HCT116 (cell line): ENCODE data around the gene BACH1. TPM values are rescaled to one million over a fixed set of nuclear protein-coding genes. Genes with fewer than 3 reads are reported as not detected.

ENCODE experiments used
- ATAC-seq: fragments of 200-7000 bp; cut with Tn5 transposase; 2 replicates; pipeline ENCODE4 v1.9.1; 2020; ENCODE audit warnings: mild to moderate bottlenecking, moderate library complexity
- BruUV-seq: library from RNA; stranded (reverse); fragments of 400-500 nt; replicated peaks from 2 replicates; lab custom pipeline; 2021; lab: Mats Ljungman, UMichigan
- CTCF ChIA-PET: fragments of 300-600 bp; sonication (Branson Sonifier 250); formaldehyde crosslinking; loops from one replicate; lab custom pipeline; 2021; ENCODE audit warnings: antibody characterized with exemption; lab: Charles Lee
- POLR2A ChIA-PET: fragments of 300-600, 350-600 bp; sonication (Branson Sonifier 250); formaldehyde crosslinking; loops from one replicate; lab custom pipeline; 2021; ENCODE audit warnings: antibody characterized with exemption; lab: Charles Lee
- RAD21 ChIA-PET, 2 experiments: fragments of 300-600 bp; sonication (Branson Sonifier 250); formaldehyde crosslinking; loops; one replicate each; lab custom pipeline; 2023; ENCODE audit warnings: low total read pairs in 2 of 2; ENCODE audit not compliant: uncharacterized antibody in 2 of 2, unreplicated experiment in 2 of 2, low non-redundant PET in 1 of 2; lab: Charles Lee
- DNase-seq: peaks from one replicate; pipeline ENCODE4 v3.0.0-alpha.2; 2010; ENCODE audit warnings: low read depth, low spot score
- H2AFZ ChIP-seq: fragments of 200-600 bp; shearing (Covaris generic), sonication (generic); 2 replicates; pipeline ENCODE4 v1.6.1; 2017; ENCODE audit warnings: low read depth, mixed run types, mixed read lengths, antibody characterized with exemption, low read length; ENCODE audit not compliant: poor library complexity, severe bottlenecking
- H3K27ac ChIP-seq: 2 replicates; pipeline ENCODE4 v1.5.1; 2012; ENCODE audit warnings: low read depth, low read length
- H3K27me3 ChIP-seq: fragments of 200-600 bp; sonication (generic); 2 replicates; pipeline ENCODE4 v1.6.1; 2016; ENCODE audit warnings: mixed run types, low read length, mixed read lengths; ENCODE audit not compliant: insufficient read depth
- H3K36me3 ChIP-seq, 2 experiments: fragments of 200-500 bp in 1 of 2; fragments of 200-600 bp in 1 of 2; sonication (Bioruptor generic) in 1 of 2; sonication (generic) in 1 of 2; 2 replicates each; pipeline versions ENCODE4 v1.5.1 to v1.6.1; 2014 to 2016; ENCODE audit warnings: low read length in 2 of 2, inconsistent platforms in 1 of 2, mixed read lengths in 1 of 2, mixed run types in 1 of 2; ENCODE audit not compliant: insufficient read depth in 2 of 2, control insufficient read depth in 1 of 2
- H3K4me1 ChIP-seq, 2 experiments: fragments of 200-600 bp in 1 of 2; sonication (generic) in 1 of 2; 2 replicates each; pipeline versions ENCODE4 v1.5.1 to v1.6.1; 2012 to 2017; ENCODE audit warnings: low read length in 2 of 2, inconsistent platforms in 1 of 2, mild to moderate bottlenecking in 1 of 2, mixed read lengths in 1 of 2, mixed run types in 1 of 2, moderate library complexity in 1 of 2; ENCODE audit not compliant: insufficient read depth in 2 of 2, control insufficient read depth in 1 of 2
- H3K4me2 ChIP-seq: fragments of 200-600 bp; sonication (generic); 2 replicates; pipeline ENCODE4 v1.6.1; 2017; ENCODE audit warnings: mixed run types, low read length, mixed read lengths
- H3K4me3 ChIP-seq, 2 experiments: fragments of 200-600 bp in 1 of 2; sonication (generic) in 1 of 2; replicated peaks in 1 of 2; 2 replicates each; pipeline ENCODE4 v1.5.1; 2011 to 2016; ENCODE audit warnings: low read length in 2 of 2, control low read depth in 1 of 2, low read depth in 1 of 2, mild to moderate bottlenecking in 1 of 2, mixed read lengths in 1 of 2, mixed run types in 1 of 2
- H3K79me2 ChIP-seq: fragments of 200-600 bp; sonication (generic); 2 replicates; pipeline ENCODE4 v1.6.1; 2017; ENCODE audit warnings: mild to moderate bottlenecking, mixed run types, low read length, moderate library complexity, mixed read lengths; ENCODE audit not compliant: insufficient read depth
- H3K9ac ChIP-seq: fragments of 200-600 bp; sonication (generic); 2 replicates; pipeline ENCODE4 v1.6.1; 2016; ENCODE audit warnings: low read length, mixed read lengths
- H3K9me2 ChIP-seq: fragments of 200-600 bp; sonication (generic), shearing (Covaris generic); 2 replicates; pipeline ENCODE4 v1.6.1; 2017; ENCODE audit warnings: mixed run types, mild to moderate bottlenecking, moderate library complexity; ENCODE audit not compliant: insufficient read depth
- H3K9me3 ChIP-seq, 2 experiments: fragments of 200-500 bp in 1 of 2; fragments of 200-600 bp in 1 of 2; sonication (Bioruptor generic) in 1 of 2; sonication (generic) in 1 of 2; 2 replicates each; pipeline ENCODE4 v1.6.1; 2014 to 2017; ENCODE audit warnings: low read length in 2 of 2, mixed read lengths in 2 of 2, inconsistent platforms in 1 of 2, low read depth in 1 of 2, mild to moderate bottlenecking in 1 of 2, mixed run types in 1 of 2, moderate library complexity in 1 of 2; ENCODE audit not compliant: control insufficient read depth in 1 of 2, insufficient read depth in 1 of 2
- H4K20me1 ChIP-seq: fragments of 200-600 bp; sonication (generic), shearing (Covaris generic); 2 replicates; pipeline ENCODE4 v1.6.1; 2017; ENCODE audit warnings: mixed run types, mild to moderate bottlenecking, moderate library complexity; ENCODE audit not compliant: insufficient read depth
- CEBPB ChIP-seq: IDR thresholded peaks from 2 replicates; pipeline ENCODE4 v1.6.1; 2012; ENCODE audit warnings: low read depth
- ELF1 ChIP-seq: IDR thresholded peaks from 2 replicates; pipeline ENCODE4 v1.6.1; 2012; ENCODE audit warnings: low read depth, borderline replicate concordance
- FOSL1 ChIP-seq: IDR thresholded peaks from 2 replicates; pipeline ENCODE4 v1.6.1; 2012; ENCODE audit warnings: low read depth
- POLR2A ChIP-seq: IDR thresholded peaks from 2 replicates; pipeline ENCODE4 v1.7.0; 2011; ENCODE audit warnings: borderline replicate concordance; ENCODE audit not compliant: insufficient read depth, insufficient read length; ENCODE audit errors: extremely low read depth
- POLR2AphosphoS5 ChIP-seq: IDR thresholded peaks from 2 replicates; pipeline ENCODE4 v1.6.1; 2011; ENCODE audit warnings: mild to moderate bottlenecking, low read depth, low read length, moderate library complexity
- RAD21 ChIP-seq: IDR thresholded peaks from 2 replicates; pipeline ENCODE4 v1.6.1; 2012; ENCODE audit warnings: low read depth, mild to moderate bottlenecking
- SP1 ChIP-seq: IDR thresholded peaks from 2 replicates; pipeline ENCODE4 v1.6.1; 2012; ENCODE audit warnings: low read depth
- SRF ChIP-seq: IDR thresholded peaks from 2 replicates; pipeline ENCODE4 v1.6.1; 2012; ENCODE audit warnings: low read depth
- YY1 ChIP-seq: IDR thresholded peaks from 2 replicates; pipeline ENCODE4 v1.6.1; 2011; ENCODE audit warnings: low read length, low read depth, moderate library complexity, mild to moderate bottlenecking; ENCODE audit not compliant: insufficient replicate concordance; ENCODE audit errors: extremely low read depth
- ZNF274 ChIP-seq: fragments of 200-500 bp; sonication (Bioruptor generic); IDR thresholded peaks from 2 replicates; pipeline ENCODE4 v1.6.1; 2014; ENCODE audit warnings: mild to moderate bottlenecking, low read depth, low read length, inconsistent platforms
- intact Hi-C: fragments of 100-400 bp; cut with micrococcal nuclease; formaldehyde crosslinking; loops from 2 replicates; pipeline ENCODE4 v1.10.0; 2022
- total RNA-seq: library from RNA; stranded (reverse); gene quantifications from one replicate; pipeline ENCODE4 v1.2.1, GENCODE V29; 2021; ENCODE audit not compliant: unreplicated experiment
- TF ChIP-seq, protein P1 (sequence below): IDR thresholded peaks from 2 replicates; pipeline ENCODE4 v1.6.1; 2012
- TF ChIP-seq, protein P2 (sequence below): IDR thresholded peaks from 2 replicates; pipeline ENCODE4 v1.6.1; 2012; ENCODE audit warnings: low read depth

The BACH1 gene
- total RNA-seq, 1 experiment from 2014 or later, result 28.4 TPM

DNA sequence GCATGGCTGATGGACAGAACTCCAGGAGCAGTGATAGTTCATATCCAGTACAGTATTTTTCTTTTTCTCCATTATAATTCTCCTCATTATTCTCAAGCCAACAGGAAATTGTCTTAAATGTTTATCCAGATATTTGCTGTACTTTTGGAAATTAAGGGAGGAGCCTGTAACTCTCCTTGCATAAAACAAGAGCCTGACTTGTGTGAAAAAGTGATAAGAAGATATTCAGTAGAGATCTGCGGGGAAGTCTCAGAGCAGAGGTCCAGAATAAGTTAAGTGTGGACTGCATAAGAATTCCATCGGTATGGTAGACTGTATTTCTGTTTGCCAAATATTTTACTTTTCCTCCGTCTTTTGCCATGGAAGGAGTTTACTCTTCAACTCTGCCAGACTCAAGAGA is 70.2 kb downstream of the BACH1 start:
- ChIA-PET CTCF (interaction anchor here (1.0 kb wide), 1 partner anchor 204 kb away, joined by 4 read pairs; no protein-coding TSS in a partner anchor), RAD21 (no interaction called here)
- Histone ChIP-seq H4K20me1 (no peaks in the 10 kb centered on the region), H3K4me1 (no peaks in the 10 kb centered on the region), H3K9me3 (no peaks in the 10 kb centered on the region), H3K9ac (no peak overlapping the region), H3K36me3 (no peaks in the 10 kb centered on the region), H2AFZ (no peak overlapping the region), H3K4me3 (no peak overlapping the region), H3K9me2 (no peaks in the 10 kb centered on the region)
- DNase-seq, result no peak
- no peak for TF ChIP-seq FOSL1
- TF ChIP-seq, protein P1, sequence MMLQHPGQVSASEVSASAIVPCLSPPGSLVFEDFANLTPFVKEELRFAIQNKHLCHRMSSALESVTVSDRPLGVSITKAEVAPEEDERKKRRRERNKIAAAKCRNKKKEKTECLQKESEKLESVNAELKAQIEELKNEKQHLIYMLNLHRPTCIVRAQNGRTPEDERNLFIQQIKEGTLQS, result no peak
- TF ChIP-seq, all 23 proteins: peak for 0
- POLR2A ChIA-PET, result no interaction called here
- Histone ChIP-seq H3K27ac (no peak overlapping the region), H3K27me3 (no peaks in the 10 kb centered on the region), H3K4me2 (no peak overlapping the region), H3K79me2 (no peaks in the 10 kb centered on the region)
- no TSS peak for BruUV-seq
- intact Hi-C loops, result no loop called here
- ATAC-seq, result no peak

DNA sequence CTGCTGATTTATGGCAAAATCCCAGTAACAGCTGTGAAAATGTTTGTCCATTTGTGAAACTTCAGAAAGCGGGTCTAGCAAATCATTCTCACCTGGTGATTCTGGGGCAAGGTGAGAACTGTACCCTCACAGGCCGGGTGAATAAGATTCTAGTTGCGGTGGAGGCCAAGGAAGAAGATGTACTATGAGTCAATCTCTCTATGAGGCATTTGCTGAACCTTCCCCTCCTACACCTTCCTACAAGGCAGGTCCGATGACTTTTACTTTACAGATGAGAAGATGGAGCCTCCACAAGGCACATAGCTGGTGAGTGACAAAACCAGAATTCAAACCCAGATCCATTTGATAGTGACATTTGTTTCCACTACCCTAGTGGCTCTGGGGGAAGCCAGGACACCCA is 72.7 kb downstream of the BACH1 start:
- no peak overlapping the region for H3K27ac ChIP-seq

More for the DNA sequence above, 72.7 kb downstream of the BACH1 start:
- POLR2A ChIA-PET, result no interaction called here
- intact Hi-C loops, result loop anchor here (10.0 kb wide), 1 partner anchor 1713 kb away; no protein-coding TSS in a partner anchor
- no peak overlapping the region for H2AFZ ChIP-seq
- no peaks in the 10 kb centered on the region for H3K9me2 ChIP-seq
- no peaks in the 10 kb centered on the region for H3K36me3 ChIP-seq
- no peaks in the 10 kb centered on the region for H3K9me3 ChIP-seq
- DNase-seq (no peak), ATAC-seq (no peak)
- H4K20me1 ChIP-seq, result no peaks in the 10 kb centered on the region
- TF ChIP-seq ELF1 (no peak), YY1 (no peak), ZNF274 (no peak), SRF (no peak), POLR2A (no peak), FOSL1 (no peak), RAD21 (no peak), POLR2AphosphoS5 (no peak), SP1 (no peak), CEBPB (no peak)
- TF ChIP-seq, protein P2, sequence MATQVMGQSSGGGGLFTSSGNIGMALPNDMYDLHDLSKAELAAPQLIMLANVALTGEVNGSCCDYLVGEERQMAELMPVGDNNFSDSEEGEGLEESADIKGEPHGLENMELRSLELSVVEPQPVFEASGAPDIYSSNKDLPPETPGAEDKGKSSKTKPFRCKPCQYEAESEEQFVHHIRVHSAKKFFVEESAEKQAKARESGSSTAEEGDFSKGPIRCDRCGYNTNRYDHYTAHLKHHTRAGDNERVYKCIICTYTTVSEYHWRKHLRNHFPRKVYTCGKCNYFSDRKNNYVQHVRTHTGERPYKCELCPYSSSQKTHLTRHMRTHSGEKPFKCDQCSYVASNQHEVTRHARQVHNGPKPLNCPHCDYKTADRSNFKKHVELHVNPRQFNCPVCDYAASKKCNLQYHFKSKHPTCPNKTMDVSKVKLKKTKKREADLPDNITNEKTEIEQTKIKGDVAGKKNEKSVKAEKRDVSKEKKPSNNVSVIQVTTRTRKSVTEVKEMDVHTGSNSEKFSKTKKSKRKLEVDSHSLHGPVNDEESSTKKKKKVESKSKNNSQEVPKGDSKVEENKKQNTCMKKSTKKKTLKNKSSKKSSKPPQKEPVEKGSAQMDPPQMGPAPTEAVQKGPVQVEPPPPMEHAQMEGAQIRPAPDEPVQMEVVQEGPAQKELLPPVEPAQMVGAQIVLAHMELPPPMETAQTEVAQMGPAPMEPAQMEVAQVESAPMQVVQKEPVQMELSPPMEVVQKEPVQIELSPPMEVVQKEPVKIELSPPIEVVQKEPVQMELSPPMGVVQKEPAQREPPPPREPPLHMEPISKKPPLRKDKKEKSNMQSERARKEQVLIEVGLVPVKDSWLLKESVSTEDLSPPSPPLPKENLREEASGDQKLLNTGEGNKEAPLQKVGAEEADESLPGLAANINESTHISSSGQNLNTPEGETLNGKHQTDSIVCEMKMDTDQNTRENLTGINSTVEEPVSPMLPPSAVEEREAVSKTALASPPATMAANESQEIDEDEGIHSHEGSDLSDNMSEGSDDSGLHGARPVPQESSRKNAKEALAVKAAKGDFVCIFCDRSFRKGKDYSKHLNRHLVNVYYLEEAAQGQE, result no peak
- no peak overlapping the region for H3K4me2 ChIP-seq
- no peak overlapping the region for H3K9ac ChIP-seq
- CTCF ChIA-PET, result interaction anchor here (0.7 to 3.9 kb wide), 10 partner anchors 10 to 296 kb away, joined by 3 to 35 read pairs (median 4); no protein-coding TSS in a partner anchor
- H3K4me3 ChIP-seq, result no peak overlapping the region
- RAD21 ChIA-PET, result interaction anchor here (1.0 to 1.3 kb wide), 2 partner anchors 207 to 280 kb away, joined by 3 read pairs; no protein-coding TSS in a partner anchor
- no peaks in the 10 kb centered on the region for H3K79me2 ChIP-seq
- H3K27me3 ChIP-seq, result no peaks in the 10 kb centered on the region
- no TSS peak for BruUV-seq
- H3K4me1 ChIP-seq, result no peaks in the 10 kb centered on the region
